GM19239 (cell line): ENCODE data around the gene PITPNM3.

Experiments
- DNase-seq: peaks from one replicate; pipeline ENCODE4 v3.0.0; 2011; ENCODE audit warnings: low spot score; ENCODE audit not compliant: insufficient read length
- FAIRE-seq: peaks from 2 replicates; lab custom pipeline; 2011; peaks lifted over from hg19 to GRCh38; lab: Jason Lieb, UNC

Gene PITPNM3

DNA sequence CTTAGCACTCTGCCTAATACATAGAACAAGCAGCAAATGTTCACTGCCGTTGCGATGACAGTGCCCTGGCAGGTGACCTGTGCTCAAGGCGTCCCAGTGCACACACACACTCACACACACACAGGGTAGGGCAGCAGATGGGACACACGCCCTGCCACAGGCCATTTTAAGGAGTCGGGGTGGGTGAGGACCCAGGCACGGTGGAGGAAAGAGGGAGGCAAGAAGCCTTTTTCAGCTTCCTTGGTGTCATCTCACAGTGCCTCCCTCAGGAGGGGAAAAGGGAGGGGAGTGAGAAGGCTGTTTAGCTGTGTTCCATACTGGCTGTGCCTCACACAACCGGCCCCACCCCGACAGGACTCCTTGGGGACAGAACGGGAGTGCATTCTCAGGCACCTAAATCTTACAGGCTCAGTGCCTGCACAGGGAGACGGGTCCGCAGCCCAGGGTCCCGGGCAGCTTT lies 1.5 kb downstream of the PITPNM3 start:
- no peak for FAIRE-seq
- no peak for DNase-seq

DNA sequence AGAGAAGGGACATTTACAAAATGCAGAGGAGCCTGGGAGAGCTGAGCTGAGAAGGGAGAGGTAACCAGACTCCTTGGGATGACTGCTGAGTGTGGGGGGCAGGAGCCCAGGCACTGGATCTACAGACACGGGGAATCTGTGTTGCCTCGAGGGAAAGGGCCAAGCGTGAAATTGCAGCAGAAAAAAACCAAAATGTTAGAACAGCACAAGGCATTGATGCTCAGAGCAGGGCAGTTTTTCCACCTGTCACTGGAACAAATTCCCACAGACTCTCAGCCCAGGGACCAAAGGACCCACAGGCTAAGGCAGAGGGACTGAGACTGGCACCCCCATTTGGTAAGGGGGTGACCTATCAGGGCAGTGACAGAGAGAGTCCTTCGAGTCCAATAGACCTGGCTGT lies 2.0 kb downstream of the PITPNM3 start:
- FAIRE-seq (no peak), DNase-seq (no peak)

GRCh38 chr17:6551869-6552531 lies 4.4 kb downstream of the PITPNM3 start:
- no peak for DNase-seq
- no peak for FAIRE-seq

DNA sequence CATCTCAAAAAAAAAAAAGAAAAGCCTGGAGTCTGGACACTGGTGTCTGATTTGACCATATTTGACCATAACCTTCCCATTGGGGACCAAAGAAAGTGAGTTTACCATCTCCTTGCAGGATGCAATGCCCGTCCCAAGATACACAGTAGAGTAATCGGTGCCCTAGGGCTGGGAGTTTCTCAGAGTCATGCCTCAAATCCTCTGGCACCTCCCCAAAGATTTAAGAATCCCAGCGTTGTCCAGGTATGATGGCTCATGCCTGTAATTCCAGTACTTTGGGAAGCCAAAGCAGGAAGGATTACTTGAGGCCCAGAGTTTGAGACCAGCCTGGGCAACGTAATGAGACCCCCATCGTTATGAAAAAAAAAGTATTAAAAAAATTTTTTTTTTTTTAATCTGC lies 5.0 kb downstream of the PITPNM3 start:
- DNase-seq (no peak), FAIRE-seq (no peak)

- DNase-seq, result no peak
- FAIRE-seq, result no peak
Observed at GRCh38 chr17:6549384-6550036, 6.8 kb downstream of the PITPNM3 start.

DNA sequence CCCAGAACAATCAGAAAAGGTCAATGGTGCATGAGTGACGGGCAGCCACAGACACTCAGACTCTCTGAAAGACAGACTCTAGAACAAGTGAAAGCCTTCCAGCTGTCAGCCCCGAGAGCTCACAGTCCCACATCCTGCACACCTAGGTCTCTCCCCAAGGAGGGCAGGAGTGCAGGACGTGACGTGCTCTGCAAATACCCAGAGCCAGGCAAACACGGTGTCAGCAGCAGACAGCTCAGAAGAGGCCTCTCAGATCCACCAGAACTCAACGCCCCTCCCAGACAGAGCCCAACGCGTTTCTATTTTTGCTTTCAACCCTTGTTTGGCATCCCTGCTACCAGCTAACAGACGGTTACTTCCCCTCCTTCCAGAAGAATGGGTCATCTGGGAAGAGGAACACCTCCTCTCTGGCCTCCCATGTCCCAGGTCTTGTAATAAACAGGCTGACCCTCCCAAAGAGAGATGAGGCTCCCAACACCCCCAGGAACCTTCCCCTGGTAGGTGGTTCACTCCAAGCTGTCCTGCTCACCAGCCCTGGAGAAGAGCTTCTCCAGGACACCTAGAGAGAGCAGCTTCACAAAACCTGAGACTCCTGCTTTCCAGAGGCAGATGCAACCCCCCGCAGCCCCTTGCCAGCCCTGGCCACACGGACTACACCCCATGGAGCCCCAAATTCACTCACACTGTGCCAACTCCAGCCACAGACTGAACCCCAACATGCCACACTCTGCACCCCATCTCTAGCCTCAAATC lies 7.6 kb downstream of the PITPNM3 start:
- DNase-seq, result peak; percentile 69
- peak; percentile 78 for FAIRE-seq

DNA sequence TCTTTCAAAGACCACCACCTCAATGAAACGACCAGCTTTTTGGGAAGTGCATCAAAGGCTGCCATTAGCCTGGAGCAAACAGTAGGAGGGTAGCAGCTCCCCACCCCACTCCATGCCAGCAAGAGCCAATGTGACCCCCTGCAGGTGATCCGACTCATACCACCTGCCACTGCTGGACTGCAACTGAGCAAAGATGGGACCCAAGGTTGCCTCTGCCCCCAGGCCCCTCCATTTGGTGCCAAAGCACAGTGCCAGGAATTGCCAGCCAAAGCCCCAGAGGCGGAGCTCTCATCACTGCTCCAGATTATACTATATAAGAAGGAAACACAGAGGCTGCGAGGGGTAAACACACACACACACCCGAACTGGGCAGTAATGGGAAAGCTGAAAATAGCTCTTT lies 8.3 kb downstream of the PITPNM3 start:
- DNase-seq (no peak), FAIRE-seq (no peak)

- FAIRE-seq, result no peak
Observed at GRCh38 chr17:6547336-6547735, 9.0 kb downstream of the PITPNM3 start.

DNA sequence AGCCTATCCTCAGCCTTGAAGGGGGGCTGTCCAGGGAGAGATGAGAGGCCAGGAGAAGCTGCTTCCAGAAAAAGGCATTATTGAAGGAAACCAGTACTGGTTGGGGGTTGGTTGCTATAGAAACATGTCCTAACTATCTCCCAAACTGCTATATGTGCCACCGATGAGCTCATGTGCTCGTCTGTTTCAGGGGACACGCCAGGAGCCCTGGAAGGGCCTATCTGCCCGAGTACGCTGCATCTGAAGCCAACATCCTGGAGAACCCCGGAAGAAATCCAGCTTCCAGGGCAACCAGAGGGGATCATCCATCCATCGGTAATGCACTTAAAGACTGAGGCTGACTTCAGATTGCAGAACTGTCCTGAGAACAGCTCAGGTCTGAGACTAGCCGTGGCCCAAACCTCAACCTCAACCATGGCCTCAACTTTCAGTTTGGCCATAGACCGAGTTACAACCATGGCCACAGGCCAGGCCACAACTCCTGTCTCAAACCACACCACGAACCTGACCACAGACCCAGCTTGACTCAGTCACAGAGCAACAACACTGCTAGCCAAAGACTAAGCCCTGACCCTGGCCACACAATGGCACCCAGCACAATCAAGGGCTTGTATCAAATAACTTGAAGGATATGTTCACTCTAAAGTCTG lies 10.2 kb downstream of the PITPNM3 start:
- DNase-seq (no peak), FAIRE-seq (no peak)

More at GRCh38 chr17:6547336-6547735, 9.0 kb downstream of the PITPNM3 start:
- no peak for DNase-seq

GRCh38 chr17:6545291-6545690 lies 11.1 kb downstream of the PITPNM3 start:
- no peak for FAIRE-seq
- DNase-seq, result no peak

GRCh38 chr17:6544011-6544370 lies 12.4 kb downstream of the PITPNM3 start:
- no peak for DNase-seq
- FAIRE-seq, result no peak

GRCh38 chr17:6543079-6544010 lies 13.0 kb downstream of the PITPNM3 start:
- DNase-seq (no peak), FAIRE-seq (no peak)

DNA sequence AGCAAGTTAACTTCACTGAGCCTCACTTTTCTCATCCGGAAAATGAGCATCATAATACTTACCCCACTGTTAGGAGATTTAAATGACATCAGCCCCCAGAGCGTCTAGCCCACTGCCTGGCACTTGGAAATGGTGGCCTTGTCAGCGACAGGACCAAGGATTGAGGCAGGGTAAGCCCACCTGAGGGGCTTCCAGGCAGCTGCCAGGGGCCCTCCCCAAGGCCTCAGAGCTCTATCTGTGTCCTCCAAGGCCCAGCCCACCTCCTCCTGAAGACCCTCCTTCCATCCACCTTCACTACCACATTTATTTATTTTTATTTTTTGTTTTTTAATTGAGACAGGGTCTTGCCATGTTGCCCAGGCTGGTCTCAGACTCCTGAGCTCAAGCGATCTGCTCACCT lies 13.8 kb downstream of the PITPNM3 start:
- DNase-seq (no peak), FAIRE-seq (no peak)

GRCh38 chr17:6541886-6542285 lies 14.5 kb downstream of the PITPNM3 start:
- FAIRE-seq (no peak), DNase-seq (no peak)

DNA sequence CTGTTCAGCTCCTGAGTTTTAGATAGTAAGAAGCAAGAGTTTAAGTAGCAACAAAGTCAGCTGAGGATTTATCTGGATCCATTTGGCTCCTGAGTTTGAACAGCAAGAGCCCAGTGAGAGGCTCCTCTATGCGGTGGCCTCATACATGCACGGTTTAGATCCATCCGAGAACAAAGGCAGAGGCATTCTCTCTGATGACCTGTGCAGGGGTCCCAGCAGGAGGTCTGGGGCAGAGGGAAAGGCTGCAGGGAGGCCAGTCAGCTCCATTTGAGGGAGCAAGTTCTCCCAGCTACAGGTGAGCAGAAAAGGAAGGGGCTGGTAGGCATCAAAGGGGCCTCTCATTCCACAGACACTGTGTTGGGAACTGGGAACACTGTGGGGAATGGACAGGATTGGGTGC lies 16.5 kb downstream of the PITPNM3 start:
- FAIRE-seq, result no peak
- DNase-seq, result no peak

DNA sequence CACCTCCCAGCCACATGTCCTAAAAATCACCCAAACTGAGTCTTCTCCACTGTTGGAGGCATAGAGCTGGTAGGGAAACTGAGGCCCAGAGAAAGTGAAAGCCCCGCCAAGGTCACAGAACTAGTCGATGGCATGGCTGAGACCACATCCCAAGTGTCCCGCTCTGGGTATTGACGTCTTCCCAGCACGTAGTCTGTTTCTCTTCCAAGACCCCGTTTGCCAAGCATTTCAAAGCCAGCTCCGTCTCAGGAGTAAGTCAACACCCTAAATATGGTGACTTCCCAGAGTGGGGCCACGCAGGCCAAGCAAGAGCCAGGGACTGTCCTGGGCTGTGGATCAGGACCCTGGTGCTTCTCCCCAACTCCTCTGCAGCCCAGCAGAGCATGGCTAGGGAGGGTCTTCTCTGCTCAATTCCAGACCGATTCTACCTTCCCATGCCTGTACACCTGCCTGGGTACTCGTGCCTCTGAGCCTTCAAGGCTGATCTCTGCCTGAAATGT lies 19.7 kb downstream of the PITPNM3 start:
- no peak for FAIRE-seq
- no peak for DNase-seq

GRCh38 chr17:6536053-6536452 lies 20.3 kb downstream of the PITPNM3 start:
- FAIRE-seq (no peak), DNase-seq (no peak)

GRCh38 chr17:6534846-6535514 lies 21.4 kb downstream of the PITPNM3 start:
- no peak for DNase-seq
- no peak for FAIRE-seq

DNA sequence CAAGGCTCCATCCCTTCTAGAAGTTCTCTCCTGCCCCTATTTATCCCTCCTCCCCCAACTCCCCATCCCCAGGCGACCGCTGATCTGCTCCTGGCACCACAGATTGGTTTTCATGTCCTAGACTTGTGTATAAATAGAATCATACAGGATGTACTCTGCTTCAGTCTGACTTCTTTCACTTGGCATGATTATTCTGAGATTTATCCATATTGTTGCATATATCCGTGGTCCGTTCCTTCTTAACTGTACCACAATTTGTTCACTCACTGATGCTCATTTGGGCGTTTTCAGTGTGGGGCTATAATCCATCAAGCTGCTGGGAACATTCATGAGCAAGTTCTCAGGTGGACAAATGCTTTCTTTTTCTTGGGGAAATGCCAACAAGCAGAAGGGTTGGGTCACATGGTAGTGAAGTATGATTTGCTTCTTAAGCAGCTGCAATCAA lies 23.9 kb downstream of the PITPNM3 start:
- no peak for FAIRE-seq
- no peak for DNase-seq
